HPDE6-E6E7 (cell line): ENCODE data around the gene KLHDC8B.
"Not testable (repeated sequence)": the region's sequence is repeated elsewhere in the genome, so short reads cannot be mapped to it uniquely, and the experiment has no call there.

ENCODE experiments used
- DNase-seq: peaks from one replicate; pipeline ENCODE4 v3.0.0; 2011; ENCODE audit warnings: missing footprints; ENCODE audit errors: extremely low spot score

Gene KLHDC8B

DNA sequence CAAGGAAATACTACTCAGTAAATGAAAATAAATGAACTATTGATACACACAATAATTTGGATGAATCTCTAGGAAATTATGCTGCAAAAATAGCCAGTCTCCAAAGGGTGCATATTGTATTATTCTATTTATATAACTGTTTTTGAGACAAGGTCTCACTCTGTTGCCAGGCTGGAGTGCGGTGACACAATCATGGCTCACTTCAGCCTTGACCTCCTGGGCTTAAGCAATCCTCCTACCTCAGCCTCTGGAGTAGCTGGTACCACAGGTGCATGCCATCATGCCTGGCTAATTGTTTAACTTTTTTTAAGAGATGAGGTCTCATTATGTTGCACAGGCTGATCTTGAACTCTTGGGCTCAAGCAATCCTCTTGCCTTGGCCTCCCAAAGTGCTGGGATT lies 12.5 kb downstream of the KLHDC8B start:
- no peak for DNase-seq

DNA sequence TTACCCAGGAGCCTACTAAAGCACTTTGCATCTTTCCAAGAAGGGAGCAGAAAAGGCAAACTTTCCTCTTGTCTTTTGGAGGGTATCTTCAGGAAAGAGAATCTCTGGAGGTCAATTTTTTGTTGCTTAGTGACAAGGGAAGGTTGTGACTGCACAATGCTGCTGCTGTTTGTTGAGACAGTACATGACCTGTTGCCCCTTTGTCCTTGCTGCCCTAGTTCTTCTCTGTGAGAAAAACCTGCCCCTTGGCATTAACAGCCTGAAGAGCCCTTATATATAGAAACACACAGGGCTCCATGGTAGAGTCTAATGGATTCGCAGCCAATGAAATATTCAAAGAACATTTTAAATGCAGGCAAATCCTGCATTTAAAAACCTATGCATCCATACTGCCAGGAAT lies 20.3 kb downstream of the KLHDC8B start:
- no peak for DNase-seq

DNA sequence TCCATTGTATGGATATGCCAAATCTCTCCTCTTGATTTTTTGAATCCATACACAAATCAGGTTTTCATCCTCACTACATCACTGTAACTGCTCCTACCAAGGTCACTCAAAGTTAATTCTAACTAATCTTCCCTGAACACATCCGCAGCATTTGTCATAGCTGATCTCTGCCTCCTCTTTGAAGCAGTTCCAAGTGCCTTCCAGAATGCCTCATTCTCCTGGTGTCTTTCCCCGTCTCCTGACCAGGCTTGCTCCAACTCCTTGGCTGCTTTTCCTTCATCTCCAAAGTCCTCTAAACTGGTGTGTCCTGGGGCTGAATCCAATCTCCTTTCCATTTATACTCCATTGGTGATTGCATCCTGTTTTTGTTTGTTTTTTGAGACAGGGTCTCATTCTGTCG lies 26.8 kb downstream of the KLHDC8B start:
- no peak for DNase-seq

DNA sequence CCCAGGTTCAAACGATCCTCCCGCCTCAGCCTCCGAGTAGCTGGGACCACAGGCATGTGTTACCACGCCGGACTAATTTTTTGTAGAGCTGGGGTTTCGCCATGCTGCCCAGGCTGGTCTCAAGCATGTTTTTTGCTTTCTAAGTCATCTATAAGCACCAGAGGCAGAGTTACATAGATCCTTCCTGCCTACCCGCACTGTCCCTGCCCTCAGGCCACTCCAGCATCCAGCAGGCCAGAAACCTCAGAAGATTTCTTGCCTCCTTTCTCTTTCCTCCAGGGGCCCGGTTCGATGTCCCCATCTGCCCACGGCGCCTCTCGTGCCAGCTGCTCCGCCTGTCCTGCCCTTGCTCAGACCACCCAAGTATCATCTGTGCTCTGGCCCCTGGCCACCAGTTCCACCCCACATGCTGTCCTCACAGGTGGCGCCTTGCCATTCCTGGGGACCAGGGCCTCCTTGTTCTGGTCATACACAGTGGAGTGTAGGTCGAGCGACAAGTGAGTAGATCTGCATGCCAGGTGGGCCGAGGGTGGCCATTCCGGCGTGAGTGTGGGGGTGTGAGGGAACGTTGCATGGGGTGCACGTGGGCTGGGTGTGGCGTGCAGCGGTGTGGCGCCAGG lies 27.3 kb downstream of the KLHDC8B start:
- DNase-seq, result no peak

GRCh38 chr3:49199239-49199899 lies 28.0 kb downstream of the KLHDC8B start:
- no peak for DNase-seq

DNA sequence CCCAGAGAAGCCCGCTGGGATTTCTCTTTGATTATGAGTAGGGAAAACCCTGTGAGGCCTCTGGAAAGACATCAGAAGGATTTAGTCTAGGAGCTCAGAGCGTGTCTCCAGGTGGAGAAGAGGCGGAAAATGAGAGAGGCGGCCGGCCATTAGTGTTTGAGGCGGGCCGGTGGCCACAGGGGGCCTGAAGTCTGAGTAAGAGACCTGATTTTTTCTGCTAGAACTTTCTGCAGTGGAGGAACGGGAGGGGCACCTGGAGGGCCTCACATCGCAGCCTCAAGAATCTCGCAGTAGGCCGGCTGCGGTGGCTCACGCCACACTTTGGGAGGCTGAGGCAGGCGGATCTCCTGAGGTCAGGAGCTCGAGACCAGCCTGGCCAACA lies 28.5 kb downstream of the KLHDC8B start:
- DNase-seq, result no peak

- no peak for DNase-seq
These were observed 42.1 kb downstream of the KLHDC8B start for GRCh38 chr3:49213541-49213943.

- DNase-seq, result no peak
These were observed 42.6 kb downstream of the KLHDC8B start for GRCh38 chr3:49213998-49214397.

- not testable (repeated sequence) for DNase-seq
These were observed 45.3 kb downstream of the KLHDC8B start for GRCh38 chr3:49216687-49217086.

GRCh38 chr3:49217108-49217507 lies 45.7 kb downstream of the KLHDC8B start:
- not testable (repeated sequence) for DNase-seq

GRCh38 chr3:49217688-49218470 lies 46.5 kb downstream of the KLHDC8B start:
- DNase-seq, result no peak

GRCh38 chr3:49218471-49218989 lies 47.1 kb downstream of the KLHDC8B start:
- not testable (repeated sequence) for DNase-seq

DNA sequence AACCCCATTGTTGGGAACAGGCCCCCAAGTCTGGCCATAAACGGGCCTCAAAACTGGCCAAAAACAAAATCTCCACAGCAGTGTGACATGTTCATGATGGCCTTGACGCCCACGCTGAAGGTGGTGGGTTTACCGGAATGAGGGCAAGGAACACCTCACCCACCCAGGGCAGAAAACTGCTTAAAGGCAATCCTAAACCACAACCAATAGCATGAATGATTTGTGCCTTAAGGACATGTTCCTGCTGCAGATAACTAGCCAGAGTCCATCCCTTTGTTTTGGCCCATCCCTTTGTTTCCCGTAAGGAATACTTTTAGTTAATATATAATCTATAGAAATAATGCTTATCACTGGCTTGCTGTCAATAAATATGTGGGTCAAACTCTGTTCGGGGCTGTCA lies 47.7 kb downstream of the KLHDC8B start:
- no peak for DNase-seq

GRCh38 chr3:49220985-49221563 lies 49.7 kb downstream of the KLHDC8B start:
- DNase-seq, result not testable (repeated sequence)

DNA sequence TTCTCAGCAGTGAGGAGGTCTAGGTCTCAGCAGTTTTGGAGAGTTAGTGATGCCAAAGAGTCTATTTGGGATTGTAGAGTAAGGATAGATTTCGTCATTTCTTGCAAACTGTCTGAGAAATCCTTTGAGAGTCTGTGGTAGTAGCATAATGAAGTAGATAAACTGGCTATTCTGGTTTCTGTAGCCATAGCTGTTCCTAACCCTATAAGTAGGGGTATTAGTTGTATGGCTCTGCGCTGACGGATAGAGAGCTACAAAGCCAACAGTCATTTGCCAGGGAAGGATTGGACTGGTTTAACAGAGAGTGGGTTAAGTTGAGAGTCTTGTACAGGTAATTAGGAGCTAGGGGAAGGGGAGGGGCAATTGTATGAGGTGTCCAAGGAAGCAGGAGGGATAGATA lies 50.6 kb downstream of the KLHDC8B start:
- no peak for DNase-seq
